Right forelimb (tissue), 1 donor: Measurements from ENCODE around the gene ATF4.
A peak's percentile ranks its signal among the peaks of the same experiment; 100 is the strongest.
"Not testable (repeated sequence)": the region's sequence is repeated elsewhere in the genome, so short reads cannot be mapped to it uniquely, and the experiment has no call there.

Experiments
- DNase-seq: peaks from one replicate; pipeline ENCODE4 v3.0.0-alpha.2; 2018

ATF4 gene

GRCh38 chr22:39489094-39490068 lies 31.0 kb upstream of the ATF4 start:
- DNase-seq, result no peak

- DNase-seq, result peak; percentile 68
Measured at GRCh38 chr22:39490135-39490798, 30.1 kb upstream of the ATF4 start.

GRCh38 chr22:39490966-39491680 lies 29.2 kb upstream of the ATF4 start:
- no peak for DNase-seq

GRCh38 chr22:39491696-39492095 lies 28.7 kb upstream of the ATF4 start:
- no peak for DNase-seq

GRCh38 chr22:39492186-39492585 lies 28.2 kb upstream of the ATF4 start:
- DNase-seq, result no peak

- no peak for DNase-seq
Measured at GRCh38 chr22:39493759-39494158, 26.6 kb upstream of the ATF4 start.

- DNase-seq, result no peak
Measured at GRCh38 chr22:39494471-39495120, 25.8 kb upstream of the ATF4 start.

GRCh38 chr22:39496131-39496838 lies 24.1 kb upstream of the ATF4 start:
- DNase-seq, result peak; percentile 75

- DNase-seq, result no peak
Measured at GRCh38 chr22:39497429-39497828, 22.9 kb upstream of the ATF4 start.

- DNase-seq, result no peak
Measured at GRCh38 chr22:39498368-39498767, 22.0 kb upstream of the ATF4 start.

- DNase-seq, result no peak
Measured at GRCh38 chr22:39498802-39499201, 21.6 kb upstream of the ATF4 start.

- DNase-seq, result no peak
Measured at GRCh38 chr22:39500101-39500500, 20.3 kb upstream of the ATF4 start.

- no peak for DNase-seq
Measured at GRCh38 chr22:39501644-39502108, 18.7 kb upstream of the ATF4 start.

- DNase-seq, result peak; percentile 98
Measured at GRCh38 chr22:39502109-39502788, 18.1 kb upstream of the ATF4 start, which contains the start of gene MIEF1. Gene MIEF1, plus strand, starts transcription at chr22:39502290. Its CDS starts 9,005 bp downstream, at chr22:39511295.

GRCh38 chr22:39502789-39503409 lies 17.5 kb upstream of the ATF4 start:
- no peak for DNase-seq

- DNase-seq, result no peak
Measured at GRCh38 chr22:39503630-39504029, 16.7 kb upstream of the ATF4 start.

- no peak for DNase-seq
Measured at GRCh38 chr22:39504071-39504470, 16.3 kb upstream of the ATF4 start.

GRCh38 chr22:39507021-39507420 lies 13.3 kb upstream of the ATF4 start:
- DNase-seq, result not testable (repeated sequence)

GRCh38 chr22:39508393-39508792 lies 12.0 kb upstream of the ATF4 start:
- DNase-seq, result no peak

GRCh38 chr22:39510529-39511149 lies 9.7 kb upstream of the ATF4 start:
- DNase-seq, result no peak
